GM12878 (cell line): ENCODE measurements around the gene EIF1. TPM values are rescaled to one million over a fixed set of nuclear protein-coding genes. Genes with fewer than 3 reads are reported as not detected.

Experiments
- EED ChIP-seq: sonication (generic); IDR thresholded peaks from 2 replicates; pipeline ENCODE4 v1.6.1; 2016; ENCODE audit warnings: antibody characterized with exemption, low read depth
- EZH2 ChIP-seq: IDR thresholded peaks from 2 replicates; pipeline ENCODE4 v1.6.1; 2012; ENCODE audit warnings: low read depth, mild to moderate bottlenecking, control low read depth, inconsistent platforms, low read length, borderline replicate concordance; ENCODE audit not compliant: control insufficient read depth
- IKZF1 ChIP-seq: fragments of 450-650 bp; conservative IDR thresholded peaks from 2 replicates; pipeline ENCODE4 v1.6.1; 2017; ENCODE audit warnings: antibody characterized with exemption, mild to moderate bottlenecking
- MTA2 ChIP-seq: fragments of 450-650 bp; IDR thresholded peaks from 2 replicates; pipeline ENCODE4 v1.6.1; 2016; ENCODE audit warnings: low read depth, mild to moderate bottlenecking, moderate library complexity
- PAX8 ChIP-seq: fragments of 450-650 bp; IDR thresholded peaks from 2 replicates; pipeline ENCODE4 v1.6.1; 2017; ENCODE audit warnings: mild to moderate bottlenecking, moderate library complexity
- PBX3 ChIP-seq: IDR thresholded peaks from 2 replicates; pipeline ENCODE4 v1.6.1; 2011; ENCODE audit warnings: mild to moderate bottlenecking, low read depth, low read length, moderate library complexity; ENCODE audit not compliant: insufficient replicate concordance
- POLR2AphosphoS5 ChIP-seq: IDR thresholded peaks from 2 replicates; pipeline ENCODE4 v1.6.1; 2011; ENCODE audit warnings: mild to moderate bottlenecking, low read length, inconsistent platforms
- RCOR1 ChIP-seq: conservative IDR thresholded peaks from 2 replicates; pipeline ENCODE4 v1.6.1; 2012; ENCODE audit warnings: low read depth, low read length, improper control_type of control experiment
- SREBF1 ChIP-seq: IDR thresholded peaks from 2 replicates; pipeline ENCODE4 v1.6.1; 2012; ENCODE audit warnings: mild to moderate bottlenecking, low read length
- TAF1 ChIP-seq: IDR thresholded peaks from 2 replicates; pipeline ENCODE4 v1.6.1; 2011; ENCODE audit warnings: mild to moderate bottlenecking, low read depth, low read length, borderline replicate concordance
- TCF3 ChIP-seq: IDR thresholded peaks from 2 replicates; pipeline ENCODE4 v1.6.1; 2012; ENCODE audit warnings: low read depth, mild to moderate bottlenecking, low read length, borderline replicate concordance; ENCODE audit not compliant: insufficient read depth
- polyA plus RNA-seq, 11 experiments: library from polyadenylated mRNA; depleted of rRNA in 4 of 11; unstranded in 6 of 11; stranded (reverse) in 5 of 11; fragments of >200 nt; fragmentation: Nextera tagmentation in 4 of 11; fragmentation: Illumina TruSeq in 1 of 11; extraction: Ambion mirVana in 4 of 11; extraction: Trizol in 1 of 11; gene quantifications; 1 replicate in 1 of 11; 2 replicates in 10 of 11; pipeline versions ENCODE4 v1.2.1 to v1.2.3, GENCODE V29; 2011 to 2016; ENCODE audit warnings: inconsistent platforms in 2 of 11, missing spikeins in 2 of 11, low read depth in 1 of 11
- total RNA-seq, 4 experiments: library from RNA; depleted of rRNA in 3 of 4; stranded (reverse); fragments of >200 nt in 3 of 4; fragmentation: Illumina TruSeq in 1 of 4; extraction: Trizol in 1 of 4; gene quantifications; 2 replicates each; pipeline versions ENCODE4 v1.2.1 to v1.2.3, GENCODE V29; 2013 to 2021
- TF ChIP-seq, protein P1 (sequence below): fragments of 450-650 bp; IDR thresholded peaks from 2 replicates; pipeline ENCODE4 v1.6.1; 2018; ENCODE audit warnings: mild to moderate bottlenecking, low read depth, moderate library complexity; ENCODE audit not compliant: partially characterized antibody
- TF ChIP-seq, protein P2 (sequence below): fragments of 450-650 bp; formaldehyde crosslinking; IDR thresholded peaks from 2 replicates; pipeline ENCODE4 v1.5.0; 2022; ENCODE audit warnings: mild to moderate bottlenecking, missing genetic modification characterization
- TF ChIP-seq, protein P3 (sequence below): IDR thresholded peaks from 2 replicates; pipeline ENCODE4 v1.6.1; 2012; ENCODE audit warnings: low read depth, low read length, improper control_type of control experiment
- TF ChIP-seq, protein P4 (sequence below): IDR thresholded peaks from 2 replicates; pipeline ENCODE4 v1.6.1; 2011; ENCODE audit warnings: borderline replicate concordance, low read depth, mild to moderate bottlenecking, moderate library complexity, low read length; ENCODE audit not compliant: insufficient read depth, poor library complexity, severe bottlenecking
- TF ChIP-seq, protein P5 (sequence below): IDR thresholded peaks from 2 replicates; pipeline ENCODE4 v1.6.1; 2011; ENCODE audit warnings: low read depth, mild to moderate bottlenecking, low read length, moderate library complexity, borderline replicate concordance; ENCODE audit errors: extremely low read depth

EIF1 gene
- total and polyA plus RNA-seq, 10 of the 15 experiments (the other 5 are each of a cell fraction or from before 2014, with no cell fraction given): 39.4 to 815 (median 480) TPM

DNA sequence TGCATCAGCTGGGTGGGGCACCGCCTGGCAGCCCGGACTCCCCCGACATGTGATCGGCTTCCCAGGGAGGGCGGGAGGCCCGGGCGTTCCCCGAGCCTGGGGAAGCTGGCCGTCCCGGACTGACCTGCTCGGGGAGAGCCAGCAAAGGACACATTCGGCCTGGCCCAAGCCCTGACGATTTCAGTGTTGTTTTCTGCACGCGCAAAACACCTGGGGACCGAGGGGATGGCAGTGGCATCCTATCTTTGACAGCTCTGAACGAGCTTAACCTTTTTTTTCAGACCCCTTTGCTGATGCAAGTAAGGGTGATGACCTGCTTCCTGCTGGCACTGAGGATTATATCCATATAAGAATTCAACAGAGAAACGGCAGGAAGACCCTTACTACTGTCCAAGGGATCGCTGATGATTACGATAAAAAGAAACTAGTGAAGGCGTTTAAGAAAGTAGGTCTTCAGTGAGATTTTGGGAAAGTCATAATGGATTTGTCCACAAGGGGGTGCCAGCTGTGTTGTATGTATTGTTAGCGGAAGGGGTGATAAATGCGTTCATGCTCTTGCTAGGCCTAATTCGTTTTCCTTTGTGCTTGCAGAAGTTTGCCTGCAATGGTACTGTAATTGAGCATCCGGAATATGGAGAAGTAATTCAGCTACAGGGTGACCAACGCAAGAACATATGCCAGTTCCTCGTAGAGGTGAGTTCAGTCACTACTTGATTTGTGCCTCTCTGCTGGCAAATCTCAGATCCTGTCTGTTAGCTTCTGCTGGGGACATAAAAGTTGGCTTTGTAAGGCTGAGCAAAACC lies 1.0 kb downstream of the EIF1 start (continued):
- TF ChIP-seq, protein P1, sequence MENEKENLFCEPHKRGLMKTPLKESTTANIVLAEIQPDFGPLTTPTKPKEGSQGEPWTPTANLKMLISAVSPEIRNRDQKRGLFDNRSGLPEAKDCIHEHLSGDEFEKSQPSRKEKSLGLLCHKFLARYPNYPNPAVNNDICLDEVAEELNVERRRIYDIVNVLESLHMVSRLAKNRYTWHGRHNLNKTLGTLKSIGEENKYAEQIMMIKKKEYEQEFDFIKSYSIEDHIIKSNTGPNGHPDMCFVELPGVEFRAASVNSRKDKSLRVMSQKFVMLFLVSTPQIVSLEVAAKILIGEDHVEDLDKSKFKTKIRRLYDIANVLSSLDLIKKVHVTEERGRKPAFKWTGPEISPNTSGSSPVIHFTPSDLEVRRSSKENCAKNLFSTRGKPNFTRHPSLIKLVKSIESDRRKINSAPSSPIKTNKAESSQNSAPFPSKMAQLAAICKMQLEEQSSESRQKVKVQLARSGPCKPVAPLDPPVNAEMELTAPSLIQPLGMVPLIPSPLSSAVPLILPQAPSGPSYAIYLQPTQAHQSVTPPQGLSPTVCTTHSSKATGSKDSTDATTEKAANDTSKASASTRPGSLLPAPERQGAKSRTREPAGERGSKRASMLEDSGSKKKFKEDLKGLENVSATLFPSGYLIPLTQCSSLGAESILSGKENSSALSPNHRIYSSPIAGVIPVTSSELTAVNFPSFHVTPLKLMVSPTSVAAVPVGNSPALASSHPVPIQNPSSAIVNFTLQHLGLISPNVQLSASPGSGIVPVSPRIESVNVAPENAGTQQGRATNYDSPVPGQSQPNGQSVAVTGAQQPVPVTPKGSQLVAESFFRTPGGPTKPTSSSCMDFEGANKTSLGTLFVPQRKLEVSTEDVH: no peak
- TF ChIP-seq, protein P2, sequence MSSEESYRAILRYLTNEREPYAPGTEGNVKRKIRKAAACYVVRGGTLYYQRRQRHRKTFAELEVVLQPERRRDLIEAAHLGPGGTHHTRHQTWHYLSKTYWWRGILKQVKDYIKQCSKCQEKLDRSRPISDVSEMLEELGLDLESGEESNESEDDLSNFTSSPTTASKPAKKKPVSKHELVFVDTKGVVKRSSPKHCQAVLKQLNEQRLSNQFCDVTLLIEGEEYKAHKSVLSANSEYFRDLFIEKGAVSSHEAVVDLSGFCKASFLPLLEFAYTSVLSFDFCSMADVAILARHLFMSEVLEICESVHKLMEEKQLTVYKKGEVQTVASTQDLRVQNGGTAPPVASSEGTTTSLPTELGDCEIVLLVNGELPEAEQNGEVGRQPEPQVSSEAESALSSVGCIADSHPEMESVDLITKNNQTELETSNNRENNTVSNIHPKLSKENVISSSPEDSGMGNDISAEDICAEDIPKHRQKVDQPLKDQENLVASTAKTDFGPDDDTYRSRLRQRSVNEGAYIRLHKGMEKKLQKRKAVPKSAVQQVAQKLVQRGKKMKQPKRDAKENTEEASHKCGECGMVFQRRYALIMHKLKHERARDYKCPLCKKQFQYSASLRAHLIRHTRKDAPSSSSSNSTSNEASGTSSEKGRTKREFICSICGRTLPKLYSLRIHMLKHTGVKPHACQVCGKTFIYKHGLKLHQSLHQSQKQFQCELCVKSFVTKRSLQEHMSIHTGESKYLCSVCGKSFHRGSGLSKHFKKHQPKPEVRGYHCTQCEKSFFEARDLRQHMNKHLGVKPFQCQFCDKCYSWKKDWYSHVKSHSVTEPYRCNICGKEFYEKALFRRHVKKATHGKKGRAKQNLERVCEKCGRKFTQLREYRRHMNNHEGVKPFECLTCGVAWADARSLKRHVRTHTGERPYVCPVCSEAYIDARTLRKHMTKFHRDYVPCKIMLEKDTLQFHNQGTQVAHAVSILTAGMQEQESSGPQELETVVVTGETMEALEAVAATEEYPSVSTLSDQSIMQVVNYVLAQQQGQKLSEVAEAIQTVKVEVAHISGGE (CRISPR knock-in tag): no peak
- no peak for TF ChIP-seq TCF3
- TF ChIP-seq PBX3: no peak
- TF ChIP-seq POLR2AphosphoS5: peak; percentile 55; the same call in 1 of the 2 replicates
- TF ChIP-seq, protein P3, sequence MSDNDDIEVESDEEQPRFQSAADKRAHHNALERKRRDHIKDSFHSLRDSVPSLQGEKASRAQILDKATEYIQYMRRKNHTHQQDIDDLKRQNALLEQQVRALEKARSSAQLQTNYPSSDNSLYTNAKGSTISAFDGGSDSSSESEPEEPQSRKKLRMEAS: no peak
- TF ChIP-seq SREBF1: no peak
- no peak for TF ChIP-seq IKZF1
- TF ChIP-seq TAF1: no peak
- TF ChIP-seq MTA2: no peak
- TF ChIP-seq EZH2: no peak
- TF ChIP-seq RCOR1: no peak
- TF ChIP-seq, protein P4, sequence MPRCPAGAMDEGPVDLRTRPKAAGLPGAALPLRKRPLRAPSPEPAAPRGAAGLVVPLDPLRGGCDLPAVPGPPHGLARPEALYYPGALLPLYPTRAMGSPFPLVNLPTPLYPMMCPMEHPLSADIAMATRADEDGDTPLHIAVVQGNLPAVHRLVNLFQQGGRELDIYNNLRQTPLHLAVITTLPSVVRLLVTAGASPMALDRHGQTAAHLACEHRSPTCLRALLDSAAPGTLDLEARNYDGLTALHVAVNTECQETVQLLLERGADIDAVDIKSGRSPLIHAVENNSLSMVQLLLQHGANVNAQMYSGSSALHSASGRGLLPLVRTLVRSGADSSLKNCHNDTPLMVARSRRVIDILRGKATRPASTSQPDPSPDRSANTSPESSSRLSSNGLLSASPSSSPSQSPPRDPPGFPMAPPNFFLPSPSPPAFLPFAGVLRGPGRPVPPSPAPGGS: no peak
- TF ChIP-seq, protein P5, sequence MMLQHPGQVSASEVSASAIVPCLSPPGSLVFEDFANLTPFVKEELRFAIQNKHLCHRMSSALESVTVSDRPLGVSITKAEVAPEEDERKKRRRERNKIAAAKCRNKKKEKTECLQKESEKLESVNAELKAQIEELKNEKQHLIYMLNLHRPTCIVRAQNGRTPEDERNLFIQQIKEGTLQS: no peak
- TF ChIP-seq EED: no peak
- TF ChIP-seq PAX8: no peak
